OCI-LY3 (cell line): ENCODE results near the gene OSBPL9.
"Not testable (repeated sequence)": the region's sequence is repeated elsewhere in the genome, so short reads cannot be mapped to it uniquely, and the experiment has no call there.

ENCODE experiments used
- H2AFZ ChIP-seq: fragments of 200-600, 300-600 bp; shearing (Covaris generic); 2 replicates; pipeline ENCODE4 v1.6.0; 2014; ENCODE audit warnings: antibody characterized with exemption, low read depth, low read length
- H3K27ac ChIP-seq: fragments of 200-600, 300-600 bp; sonication (generic); 2 replicates; pipeline ENCODE4 v1.5.1; 2014; ENCODE audit warnings: mild to moderate bottlenecking, low read length, moderate library complexity, mixed read lengths
- H3K27me3 ChIP-seq: fragments of 200-600, 300-600 bp; sonication (generic); 2 replicates; pipeline ENCODE4 v1.6.1; 2014; ENCODE audit warnings: low read depth, low read length, mixed read lengths
- H3K36me3 ChIP-seq: fragments of 200-600, 300-600 bp; sonication (generic); replicated peaks from 2 replicates; pipeline ENCODE3; 2014; ENCODE audit warnings: low read depth, low read length, mixed read lengths
- H3K4me1 ChIP-seq: fragments of 300-600, 200-600 bp; sonication (generic); 2 replicates; pipeline ENCODE4 v1.6.1; 2014; ENCODE audit warnings: low read length, mixed read lengths
- H3K4me2 ChIP-seq: fragments of 200-600, 300-600 bp; sonication (generic); 2 replicates; pipeline ENCODE4 v1.6.1; 2014; ENCODE audit warnings: low read length, mixed read lengths
- H3K4me3 ChIP-seq: fragments of 300-600, 200-600 bp; sonication (generic); 2 replicates; pipeline ENCODE4 v1.5.1; 2014; ENCODE audit warnings: antibody characterized with exemption, mild to moderate bottlenecking, low read length, moderate library complexity
- H3K79me2 ChIP-seq: fragments of 300-600, 200-600 bp; shearing (Covaris generic); 2 replicates; pipeline ENCODE4 v1.6.1; 2014; ENCODE audit warnings: mild to moderate bottlenecking, low read length, mixed read lengths
- H3K9ac ChIP-seq: fragments of 300-600, 200-600 bp; shearing (Covaris generic); 2 replicates; pipeline ENCODE4 v1.6.0; 2014; ENCODE audit warnings: mild to moderate bottlenecking, low read length, moderate library complexity
- H3K9me3 ChIP-seq: fragments of 200-600, 300-600 bp; shearing (Covaris generic); 2 replicates; pipeline ENCODE4 v1.6.1; 2014; ENCODE audit warnings: low read length, mixed read lengths; ENCODE audit not compliant: insufficient read depth
- H4K20me1 ChIP-seq: fragments of 200-600, 300-600 bp; sonication (generic); 2 replicates; pipeline ENCODE4 v1.6.1; 2016; ENCODE audit warnings: low read length, mixed read lengths; ENCODE audit not compliant: insufficient read depth
- EZH2phosphoT487 ChIP-seq: fragments of 200-600 bp; shearing (Covaris generic); IDR thresholded peaks from 2 replicates; pipeline ENCODE4 v1.6.1; 2018; ENCODE audit warnings: antibody characterized with exemption, mixed run types, low read depth
- TF ChIP-seq, protein P1 (sequence below): fragments of 200-600, 300-600 bp; sonication (generic); IDR thresholded peaks from 2 replicates; pipeline ENCODE4 v1.5.1; 2014; ENCODE audit warnings: antibody characterized with exemption, low read length, low read depth

OSBPL9 gene

DNA sequence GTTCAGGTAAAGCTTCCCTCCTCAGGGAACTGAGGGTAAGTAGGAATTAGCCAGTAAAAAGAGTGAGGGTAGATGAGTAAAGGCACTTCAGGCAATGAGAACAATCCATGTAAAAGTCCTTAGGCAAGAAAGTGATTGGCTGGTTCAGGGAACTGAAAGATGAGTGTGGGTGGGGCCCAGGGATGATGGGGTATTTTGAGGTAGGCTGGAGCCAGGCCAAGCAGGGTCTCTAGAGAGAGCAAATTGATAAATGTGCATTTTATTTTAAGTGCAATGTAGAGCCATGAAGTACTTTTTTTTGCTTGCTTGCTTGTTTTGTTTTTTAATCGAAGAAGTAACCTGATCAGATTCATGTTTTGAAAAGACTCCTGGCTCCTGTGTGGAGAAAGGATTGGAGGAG lies 26.5 kb downstream of the OSBPL9 start:
- Histone ChIP-seq H3K27ac (no peak overlapping the region), H4K20me1 (no peaks in the 10 kb centered on the region), H3K9me3 (no peaks in the 10 kb centered on the region), H3K4me3 (no peak overlapping the region), H3K36me3 (no peaks in the 10 kb centered on the region), H2AFZ (no peak overlapping the region), H3K79me2 (no peaks in the 10 kb centered on the region), H3K4me1 (no peaks in the 10 kb centered on the region), H3K4me2 (no peak overlapping the region), H3K9ac (no peak overlapping the region), H3K27me3 (no peaks in the 10 kb centered on the region)
- TF ChIP-seq, protein P1, sequence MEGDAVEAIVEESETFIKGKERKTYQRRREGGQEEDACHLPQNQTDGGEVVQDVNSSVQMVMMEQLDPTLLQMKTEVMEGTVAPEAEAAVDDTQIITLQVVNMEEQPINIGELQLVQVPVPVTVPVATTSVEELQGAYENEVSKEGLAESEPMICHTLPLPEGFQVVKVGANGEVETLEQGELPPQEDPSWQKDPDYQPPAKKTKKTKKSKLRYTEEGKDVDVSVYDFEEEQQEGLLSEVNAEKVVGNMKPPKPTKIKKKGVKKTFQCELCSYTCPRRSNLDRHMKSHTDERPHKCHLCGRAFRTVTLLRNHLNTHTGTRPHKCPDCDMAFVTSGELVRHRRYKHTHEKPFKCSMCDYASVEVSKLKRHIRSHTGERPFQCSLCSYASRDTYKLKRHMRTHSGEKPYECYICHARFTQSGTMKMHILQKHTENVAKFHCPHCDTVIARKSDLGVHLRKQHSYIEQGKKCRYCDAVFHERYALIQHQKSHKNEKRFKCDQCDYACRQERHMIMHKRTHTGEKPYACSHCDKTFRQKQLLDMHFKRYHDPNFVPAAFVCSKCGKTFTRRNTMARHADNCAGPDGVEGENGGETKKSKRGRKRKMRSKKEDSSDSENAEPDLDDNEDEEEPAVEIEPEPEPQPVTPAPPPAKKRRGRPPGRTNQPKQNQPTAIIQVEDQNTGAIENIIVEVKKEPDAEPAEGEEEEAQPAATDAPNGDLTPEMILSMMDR: no peak
- TF ChIP-seq EZH2phosphoT487: no peak

DNA sequence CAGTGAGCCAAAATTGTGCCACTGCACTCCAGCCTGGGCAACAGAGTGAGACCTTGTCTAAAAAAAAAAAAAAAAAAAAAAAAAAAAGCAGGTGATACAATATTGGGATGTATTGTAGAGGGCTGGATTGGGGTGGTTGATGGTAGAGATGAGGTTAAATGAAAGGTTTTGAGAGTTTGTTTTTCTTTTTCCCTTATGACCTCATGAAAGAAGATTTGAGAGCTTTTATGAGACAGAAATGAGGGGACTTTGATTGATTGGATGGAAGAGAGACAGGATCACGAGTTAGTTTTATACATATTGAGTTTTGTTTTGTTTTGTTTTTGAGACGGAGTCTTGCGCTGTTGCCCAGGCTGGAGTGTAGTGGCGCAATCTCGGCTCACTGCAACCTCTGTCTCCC lies 27.1 kb downstream of the OSBPL9 start:
- Histone ChIP-seq H3K79me2 (no peaks in the 10 kb centered on the region), H3K4me1 (no peaks in the 10 kb centered on the region), H2AFZ (no peak overlapping the region), H3K27ac (no peak overlapping the region), H3K36me3 (no peaks in the 10 kb centered on the region), H3K9ac (no peak overlapping the region), H3K4me2 (no peak overlapping the region), H3K4me3 (no peak overlapping the region), H4K20me1 (no peaks in the 10 kb centered on the region), H3K9me3 (no peaks in the 10 kb centered on the region), H3K27me3 (no peaks in the 10 kb centered on the region)
- no peak for TF ChIP-seq EZH2phosphoT487
- TF ChIP-seq, protein P1: no peak

DNA sequence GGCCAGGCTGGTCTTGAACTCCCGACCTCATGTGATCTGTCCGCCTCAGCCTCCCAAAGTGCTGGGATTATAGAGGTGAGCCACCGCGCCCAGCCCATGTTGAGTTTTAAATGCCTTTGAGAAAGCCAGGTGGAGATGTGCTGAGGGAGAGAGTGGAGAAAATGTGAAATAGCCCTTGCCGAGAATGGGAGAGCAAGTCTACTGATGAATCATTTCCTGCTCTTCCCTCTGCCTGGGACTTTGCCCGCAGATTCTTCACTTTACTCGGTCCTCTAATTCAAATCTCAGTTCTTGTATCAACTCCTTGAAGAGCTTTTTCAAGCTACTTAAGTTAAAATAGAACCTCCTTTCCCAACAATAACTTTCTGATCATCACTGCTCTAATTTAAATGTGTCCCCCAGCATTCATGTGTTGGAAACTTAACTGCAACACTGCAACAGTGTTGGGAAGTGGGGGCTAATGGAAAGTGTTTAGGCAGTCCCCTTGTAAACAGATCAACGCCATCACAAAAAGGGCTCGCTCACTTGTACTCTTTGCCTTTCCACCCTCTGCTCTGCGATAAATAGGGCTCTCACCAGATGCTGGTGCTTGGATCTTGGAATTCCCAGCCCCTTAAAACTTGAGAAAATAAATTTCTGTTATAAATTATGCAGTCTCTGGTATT lies 27.8 kb downstream of the OSBPL9 start:
- Histone ChIP-seq H2AFZ (no peak overlapping the region), H3K4me3 (no peak overlapping the region), H3K36me3 (no peaks in the 10 kb centered on the region), H3K4me2 (no peak overlapping the region), H3K27me3 (no peaks in the 10 kb centered on the region), H3K9ac (no peak overlapping the region), H3K4me1 (no peaks in the 10 kb centered on the region), H4K20me1 (no peaks in the 10 kb centered on the region), H3K79me2 (no peaks in the 10 kb centered on the region), H3K9me3 (no peaks in the 10 kb centered on the region), H3K27ac (no peak overlapping the region)
- TF ChIP-seq EZH2phosphoT487: no peak
- TF ChIP-seq, protein P1: no peak

DNA sequence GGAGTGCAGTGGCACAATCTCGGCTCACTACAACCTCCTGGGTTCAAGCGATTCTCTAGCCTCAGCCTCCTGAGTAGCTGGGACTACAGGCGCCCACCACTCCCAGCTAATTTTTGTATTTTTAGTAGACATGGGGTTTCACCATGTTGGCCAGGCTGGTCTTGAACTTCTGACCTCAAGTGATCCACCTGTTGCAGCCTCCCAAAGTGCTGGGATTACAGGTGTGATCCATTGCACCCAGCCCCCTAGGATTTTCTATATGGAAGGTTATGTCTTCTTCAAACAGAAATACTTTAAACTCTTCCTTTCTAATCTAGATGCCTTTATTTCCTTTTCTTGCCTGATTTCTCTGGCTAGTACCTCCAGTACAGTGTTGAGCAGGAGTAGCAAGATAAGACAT lies 29.7 kb downstream of the OSBPL9 start:
- not testable (repeated sequence) for H3K36me3 ChIP-seq, H3K27ac ChIP-seq, H3K27me3 ChIP-seq, H2AFZ ChIP-seq, H3K79me2 ChIP-seq, H3K9ac ChIP-seq, H4K20me1 ChIP-seq, H3K4me3 ChIP-seq, H3K4me2 ChIP-seq, H3K9me3 ChIP-seq, H3K4me1 ChIP-seq
